ENCODE data around the gene MALAT1.

MALAT1 gene

GRCh38 chr11:65540290-65541092 lies 41.6 kb downstream of the MALAT1 start:
- DNase-seq = peak; percentile 84

GRCh38 chr11:65541093-65541982 lies 42.5 kb downstream of the MALAT1 start:
- no peak for DNase-seq

- no peak for DNase-seq
Measured at GRCh38 chr11:65542738-65543390, 44.0 kb downstream of the MALAT1 start.

DNA sequence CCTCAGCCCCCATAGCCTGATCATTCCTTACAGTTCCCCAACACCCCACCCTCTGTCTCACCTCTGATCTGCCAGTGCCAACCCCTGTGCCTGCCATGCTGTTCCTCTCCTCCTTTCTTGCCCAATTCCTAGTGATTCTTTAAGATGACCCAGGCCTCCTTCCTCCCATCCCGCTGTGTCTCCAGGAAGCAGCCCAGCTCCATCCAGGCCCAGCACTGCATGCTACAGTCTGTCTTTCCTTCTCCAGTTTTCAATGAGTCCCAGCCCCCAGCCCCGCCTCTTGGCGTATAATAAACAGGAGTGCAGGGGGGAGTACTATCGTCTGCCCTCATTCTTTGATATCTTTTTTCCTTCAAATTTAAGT lies 47.0 kb downstream of the MALAT1 start:
- DNase-seq = no peak

DNA sequence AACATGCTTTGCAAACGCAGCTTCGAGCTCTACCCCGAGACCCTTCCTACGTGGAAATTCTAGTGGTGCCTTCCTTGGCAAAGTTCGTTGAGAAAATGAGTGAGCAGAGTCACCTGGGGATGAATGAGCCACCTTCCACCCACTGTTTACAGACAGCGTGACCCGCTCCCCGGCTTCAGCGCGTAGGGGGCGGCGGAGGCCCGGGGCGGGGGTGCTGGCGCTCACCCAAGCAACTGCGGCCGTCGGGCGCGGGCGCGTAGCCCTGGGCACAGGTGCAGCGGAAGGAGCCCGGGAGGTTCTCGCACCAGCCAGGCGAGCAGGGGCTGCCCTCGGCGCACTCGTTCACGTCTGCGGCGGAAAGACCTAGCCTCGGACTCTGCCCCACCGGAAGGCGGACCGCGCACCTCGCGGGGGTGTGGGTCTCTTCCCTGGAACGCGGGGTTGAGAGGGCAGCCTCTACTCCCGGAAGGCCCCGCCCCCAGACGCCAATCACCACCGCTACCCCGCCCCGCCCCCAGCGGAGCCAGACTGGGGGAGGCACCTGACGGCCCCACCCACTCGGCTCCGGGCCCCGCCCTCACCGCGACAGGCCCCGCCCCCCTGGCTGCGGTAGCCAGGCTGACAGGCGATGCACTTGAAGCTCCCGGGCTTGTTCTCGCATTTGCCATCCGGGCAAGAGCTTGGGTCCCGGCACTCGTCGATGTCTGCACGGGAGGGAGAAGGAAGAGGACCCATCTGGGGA lies 47.5 kb downstream of the MALAT1 start:
- peak; percentile 99 for DNase-seq

- DNase-seq = no peak
Measured at GRCh38 chr11:65547446-65548125, 48.7 kb downstream of the MALAT1 start.

- no peak for DNase-seq
Measured at GRCh38 chr11:65548395-65548794, 49.5 kb downstream of the MALAT1 start.

- DNase-seq = no peak
Measured at GRCh38 chr11:65549096-65549495, 50.3 kb downstream of the MALAT1 start.

DNA sequence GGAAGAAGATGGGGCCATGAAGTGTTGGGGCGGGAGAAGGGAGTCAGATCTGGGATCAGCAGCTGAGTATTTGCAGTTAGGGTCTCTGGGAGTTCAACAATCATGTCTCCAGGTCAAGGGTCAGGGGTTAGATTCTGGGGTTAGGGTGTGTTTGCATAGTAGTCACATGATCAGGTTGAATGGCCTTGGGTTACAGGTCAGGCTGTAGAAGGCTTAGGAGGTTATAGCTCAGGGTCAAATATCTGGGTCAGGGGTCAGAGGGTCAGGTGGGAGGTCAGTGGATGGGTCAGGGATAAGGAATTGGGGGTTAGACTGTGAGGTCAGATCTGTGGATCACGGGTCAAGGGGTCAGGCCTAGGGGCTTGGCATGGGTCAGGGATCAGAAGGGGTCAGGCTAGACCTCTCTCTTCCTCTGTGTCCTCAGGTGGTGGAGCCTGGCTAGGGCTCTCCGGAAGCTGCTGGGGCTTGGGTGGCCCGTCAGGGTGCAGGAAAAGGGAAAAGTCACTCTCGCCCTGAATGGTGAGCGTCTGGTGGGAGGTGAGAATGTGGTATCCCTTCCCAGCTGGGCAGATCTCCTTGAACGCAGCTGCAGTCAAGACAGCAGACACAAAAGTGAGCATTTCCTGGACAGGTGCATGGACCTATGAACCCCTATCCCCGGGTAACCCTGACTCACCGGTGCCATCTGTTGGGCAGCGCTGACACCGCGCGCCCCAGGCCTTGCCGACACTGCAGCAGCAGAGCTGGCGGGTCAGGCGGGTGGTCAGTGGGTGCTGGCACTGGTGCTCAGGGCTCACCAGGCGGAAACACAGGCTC lies 52.9 kb downstream of the MALAT1 start:
- peak; percentile 57 for DNase-seq

DNA sequence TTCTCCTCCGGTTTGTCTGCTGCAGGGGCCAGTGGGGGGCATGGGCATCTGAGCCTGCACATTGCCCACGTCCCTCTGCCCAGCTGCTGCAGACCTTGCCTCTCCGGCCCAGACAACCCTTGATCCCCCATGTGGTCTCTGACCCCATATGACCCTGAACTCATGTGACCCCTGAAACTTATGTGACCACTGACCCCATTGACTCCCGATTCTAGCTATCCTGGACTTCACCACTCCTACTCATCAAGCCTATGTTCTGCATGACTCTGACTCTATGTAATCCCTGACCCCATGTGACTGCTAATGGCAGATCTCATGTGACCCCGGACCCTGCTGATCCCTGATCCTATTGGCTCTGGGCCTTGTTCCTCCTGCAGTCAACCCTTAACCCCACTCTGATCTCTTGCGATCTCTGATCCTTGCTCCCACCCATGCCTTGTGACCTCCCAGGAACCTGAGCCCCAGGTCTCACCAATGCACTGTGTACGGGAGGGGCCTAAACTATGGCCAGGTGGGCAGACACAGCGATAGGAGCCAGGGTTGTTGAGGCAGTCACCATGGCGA lies 53.6 kb downstream of the MALAT1 start:
- no peak for DNase-seq

DNA sequence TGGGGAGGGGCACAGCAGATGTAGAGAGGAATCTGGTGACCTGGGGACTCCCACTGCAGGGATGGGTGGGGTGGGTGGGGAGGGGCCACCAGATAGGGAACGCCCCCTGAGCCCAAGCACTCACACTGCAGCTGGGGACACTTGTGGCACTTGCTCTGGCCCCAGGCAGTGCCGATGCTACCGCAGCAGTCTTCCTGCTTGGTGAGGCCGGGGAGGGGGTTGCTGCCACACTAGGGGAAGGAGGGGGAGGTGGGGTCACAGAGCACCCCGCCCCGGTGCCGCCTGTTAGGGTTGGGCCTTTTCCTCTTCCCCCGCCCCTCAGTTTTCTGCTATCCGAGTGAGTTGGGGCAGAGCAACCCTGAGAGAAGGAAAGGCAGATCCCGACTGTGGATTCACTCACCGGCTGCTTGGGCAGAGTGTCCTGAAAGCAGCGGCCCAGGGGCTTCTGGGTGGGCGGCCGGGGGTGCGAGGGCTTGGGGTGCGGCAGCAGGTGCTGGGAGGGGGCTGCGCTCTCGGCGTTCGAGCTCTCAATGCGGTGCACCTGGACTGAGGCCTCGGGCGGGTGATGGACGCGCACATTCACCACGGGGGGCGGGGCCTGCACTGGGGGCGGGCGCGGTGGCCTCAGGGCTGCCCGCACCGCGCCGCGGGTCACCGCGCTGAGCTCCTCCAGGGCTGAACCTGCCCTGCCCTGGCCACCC lies 54.6 kb downstream of the MALAT1 start:
- DNase-seq = peak; percentile 61

- no peak for DNase-seq
Measured at GRCh38 chr11:65554057-65554818, 55.4 kb downstream of the MALAT1 start.

DNA sequence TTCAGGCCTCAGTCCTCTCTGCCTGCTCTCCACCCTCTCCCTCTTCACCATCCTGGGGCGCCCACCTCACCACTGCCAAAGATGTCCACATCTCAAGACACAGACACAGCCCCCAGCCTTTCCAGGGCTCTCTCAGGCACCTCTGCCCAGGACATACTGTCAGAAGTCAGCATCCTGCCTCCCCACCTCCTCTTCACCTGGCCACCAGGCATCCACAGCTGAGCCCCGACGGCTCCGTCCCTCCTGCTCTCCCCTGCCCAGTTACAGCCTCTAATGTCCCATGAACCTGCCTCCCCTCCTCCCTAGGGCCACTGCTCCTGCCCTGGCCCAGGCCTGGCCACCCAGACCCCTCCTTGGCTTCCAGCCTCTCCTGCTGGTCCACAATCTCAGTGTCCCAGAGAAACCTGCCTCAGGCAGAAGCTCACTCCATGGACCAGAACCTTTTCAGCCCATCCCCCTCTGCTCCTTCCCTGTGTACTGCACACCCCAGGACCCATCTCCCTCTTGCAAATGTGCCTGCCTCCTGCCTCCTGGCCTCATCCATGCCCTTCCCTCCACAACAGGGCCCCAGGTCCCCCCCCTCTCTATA lies 56.1 kb downstream of the MALAT1 start:
- no peak for DNase-seq

- DNase-seq = no peak
Measured at GRCh38 chr11:65555693-65556231, 56.9 kb downstream of the MALAT1 start.

Data from stimulated activated CD4-positive, alpha-beta T cell treated with anti-CD3 and anti-CD28 coated beads, Interleukin-4, amount 100 ng/mL, for 1 hour (primary cell).